ENCODE results near the gene NCF2.

DNA sequence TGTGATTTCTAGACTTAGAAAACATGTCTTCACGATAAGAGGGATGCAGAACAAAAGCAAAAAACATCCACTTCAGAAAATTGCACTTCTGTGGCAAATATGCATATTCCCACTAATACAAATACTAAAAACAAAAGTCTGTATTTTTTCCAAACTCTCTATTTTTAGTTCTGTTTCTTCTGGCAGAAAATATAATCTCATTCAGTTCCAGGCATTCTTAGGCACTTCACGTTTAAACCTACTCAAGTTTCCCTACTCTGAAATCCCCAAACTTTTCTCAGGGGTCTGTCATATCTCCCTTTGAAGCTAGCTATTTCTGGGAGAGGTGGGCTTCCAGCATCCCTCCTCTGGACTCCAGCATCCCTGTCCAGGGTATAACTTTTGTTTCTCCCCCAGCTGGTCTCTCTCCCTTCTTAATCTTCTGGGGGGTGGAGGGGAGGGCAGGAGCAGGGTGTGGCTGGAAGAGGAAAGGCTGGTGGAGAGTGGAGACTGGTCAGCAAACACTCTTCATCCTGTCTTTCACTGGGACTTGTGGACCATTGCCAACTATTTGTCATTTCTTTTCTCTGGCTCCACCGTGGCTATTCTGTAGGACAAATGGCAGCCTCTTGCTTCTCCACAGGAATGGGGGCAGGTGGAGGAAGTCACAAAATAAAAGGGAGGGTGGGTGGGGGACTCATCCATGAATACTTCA is 19.6 kb upstream of the NCF2 start:
- TF ChIP-seq, protein P1, sequence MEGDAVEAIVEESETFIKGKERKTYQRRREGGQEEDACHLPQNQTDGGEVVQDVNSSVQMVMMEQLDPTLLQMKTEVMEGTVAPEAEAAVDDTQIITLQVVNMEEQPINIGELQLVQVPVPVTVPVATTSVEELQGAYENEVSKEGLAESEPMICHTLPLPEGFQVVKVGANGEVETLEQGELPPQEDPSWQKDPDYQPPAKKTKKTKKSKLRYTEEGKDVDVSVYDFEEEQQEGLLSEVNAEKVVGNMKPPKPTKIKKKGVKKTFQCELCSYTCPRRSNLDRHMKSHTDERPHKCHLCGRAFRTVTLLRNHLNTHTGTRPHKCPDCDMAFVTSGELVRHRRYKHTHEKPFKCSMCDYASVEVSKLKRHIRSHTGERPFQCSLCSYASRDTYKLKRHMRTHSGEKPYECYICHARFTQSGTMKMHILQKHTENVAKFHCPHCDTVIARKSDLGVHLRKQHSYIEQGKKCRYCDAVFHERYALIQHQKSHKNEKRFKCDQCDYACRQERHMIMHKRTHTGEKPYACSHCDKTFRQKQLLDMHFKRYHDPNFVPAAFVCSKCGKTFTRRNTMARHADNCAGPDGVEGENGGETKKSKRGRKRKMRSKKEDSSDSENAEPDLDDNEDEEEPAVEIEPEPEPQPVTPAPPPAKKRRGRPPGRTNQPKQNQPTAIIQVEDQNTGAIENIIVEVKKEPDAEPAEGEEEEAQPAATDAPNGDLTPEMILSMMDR (IDR thresholded peaks at IDR 0.05) = no peak
- no peak for TF ChIP-seq POLR2AphosphoS5 (IDR thresholded peaks at IDR 0.05; ENCODE audit: insufficient read depth in 1 of 2, low read depth in 1 of 2)
